NT2/D1 (cell line): ENCODE data around the gene ZNF790.
"Not testable (repeated sequence)": the region's sequence is repeated elsewhere in the genome, so short reads cannot be mapped to it uniquely, and the experiment has no call there.

Experiments used
- DNase-seq: peaks from one replicate; pipeline ENCODE4 v3.0.0-alpha.2; 2011; ENCODE audit warnings: low read depth, low spot score
- H3K27me3 ChIP-seq: 2 replicates; pipeline ENCODE4 v1.6.0; 2011; ENCODE audit warnings: mild to moderate bottlenecking; ENCODE audit not compliant: insufficient read length, insufficient read depth
- H3K36me3 ChIP-seq: 2 replicates; pipeline ENCODE4 v1.6.1; 2011; ENCODE audit warnings: mild to moderate bottlenecking, low read length, mixed read lengths; ENCODE audit not compliant: insufficient read depth, insufficient read length
- H3K4me1 ChIP-seq: 2 replicates; pipeline ENCODE4 v1.5.1; 2011; ENCODE audit not compliant: insufficient read depth, insufficient read length
- H3K4me3 ChIP-seq: 2 replicates; pipeline ENCODE4 v1.5.1; 2011; ENCODE audit warnings: low read depth; ENCODE audit not compliant: insufficient read length
- H3K9ac ChIP-seq: 2 replicates; pipeline ENCODE4 v1.6.0; 2011; ENCODE audit warnings: low read depth; ENCODE audit not compliant: insufficient read length
- H3K9me3 ChIP-seq: 2 replicates; pipeline ENCODE4 v1.5.1; 2011; ENCODE audit warnings: mild to moderate bottlenecking, low read length; ENCODE audit not compliant: insufficient read depth
- SUZ12 ChIP-seq: IDR thresholded peaks from 2 replicates; pipeline ENCODE4 v1.6.1; 2011; ENCODE audit not compliant: insufficient read length, insufficient read depth; ENCODE audit errors: extremely low read depth
- YY1 ChIP-seq: IDR thresholded peaks from 2 replicates; pipeline ENCODE4 v1.6.1; 2011; ENCODE audit not compliant: insufficient read length, insufficient read depth
- ZNF274 ChIP-seq: IDR thresholded peaks from 2 replicates; pipeline ENCODE4 v1.6.1; 2011; ENCODE audit warnings: mild to moderate bottlenecking, low read depth, low read length

The ZNF790 gene

GRCh38 chr19:36797786-36798108 lies 40.4 kb downstream of the ZNF790 start:
- peak overlapping the region; percentile 95 for H3K9ac ChIP-seq

DNA sequence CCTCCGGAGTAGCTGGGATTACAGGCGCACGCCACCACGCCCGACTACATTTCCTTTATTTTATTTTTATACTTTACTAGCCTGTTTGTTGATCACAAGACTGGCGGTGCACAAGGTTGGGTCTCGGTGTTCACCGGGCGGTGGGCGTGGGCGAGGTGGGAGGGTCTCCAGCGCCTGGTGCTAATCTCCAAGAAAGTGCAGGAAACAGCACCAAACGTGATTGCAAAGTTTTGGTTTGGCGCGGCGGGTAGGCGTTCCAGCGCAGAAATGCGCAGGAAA lies 41.5 kb downstream of the ZNF790 start:
- Histone ChIP-seq H3K27me3 (no peaks in the 10 kb centered on the region), H3K4me3 (peak overlapping the region; percentile 96), H3K9me3 (0 out of 2 replicates have a peak, but pooled peaks cover 8% of the 10 kb centered on the region), H3K36me3 (peaks cover 28% of the 10 kb centered on the region), H3K9ac (peak overlapping the region; percentile 79), H3K4me1 (no peaks in the 10 kb centered on the region)
- no peak for TF ChIP-seq ZNF274
- TF ChIP-seq SUZ12: no peak
- TF ChIP-seq YY1: no peak
- no peak for DNase-seq

More at GRCh38 chr19:36797786-36798108, 40.4 kb downstream of the ZNF790 start:
- Histone ChIP-seq H3K4me3 (peak overlapping the region; percentile 96), H3K9me3 (0 out of 2 replicates have a peak, but pooled peaks cover 8% of the 10 kb centered on the region), H3K36me3 (peaks cover 32% of the 10 kb centered on the region), H3K4me1 (no peaks in the 10 kb centered on the region), H3K27me3 (no peaks in the 10 kb centered on the region)
- no peak for TF ChIP-seq SUZ12
- no peak for TF ChIP-seq ZNF274
- TF ChIP-seq YY1: no peak
- DNase-seq: no peak

- not testable (repeated sequence) for H3K9ac ChIP-seq, H3K4me1 ChIP-seq, DNase-seq, H3K9me3 ChIP-seq, H3K27me3 ChIP-seq, H3K36me3 ChIP-seq
- peak overlapping the region; percentile 47 for H3K4me3 ChIP-seq
Observed at GRCh38 chr19:36791420-36792141, 46.6 kb downstream of the ZNF790 start.

- Histone ChIP-seq H3K36me3 (peaks cover 25% of the 10 kb centered on the region), H3K9ac (peak overlapping the region; percentile 76), H3K9me3 (no peaks in the 10 kb centered on the region), H3K4me3 (peak overlapping the region; percentile 51), H3K4me1 (peaks cover 2% of the 10 kb centered on the region), H3K27me3 (no peaks in the 10 kb centered on the region)
- no peak for DNase-seq
- TF ChIP-seq YY1: peak; percentile 31
- TF ChIP-seq ZNF274: no peak
- no peak for TF ChIP-seq SUZ12
Observed at GRCh38 chr19:36775768-36776167, 62.4 kb downstream of the ZNF790 start.

- Histone ChIP-seq H3K36me3 (peaks cover 28% of the 10 kb centered on the region), H3K4me3 (peak overlapping the region; percentile 100), H3K4me1 (peaks cover 2% of the 10 kb centered on the region), H3K27me3 (no peaks in the 10 kb centered on the region), H3K9ac (peak overlapping the region; percentile 100), H3K9me3 (no peaks in the 10 kb centered on the region)
- no peak for TF ChIP-seq ZNF274
- no peak for TF ChIP-seq YY1
- no peak for TF ChIP-seq SUZ12
- DNase-seq: no peak
Observed at GRCh38 chr19:36773223-36773579, 65.0 kb downstream of the ZNF790 start.

DNA sequence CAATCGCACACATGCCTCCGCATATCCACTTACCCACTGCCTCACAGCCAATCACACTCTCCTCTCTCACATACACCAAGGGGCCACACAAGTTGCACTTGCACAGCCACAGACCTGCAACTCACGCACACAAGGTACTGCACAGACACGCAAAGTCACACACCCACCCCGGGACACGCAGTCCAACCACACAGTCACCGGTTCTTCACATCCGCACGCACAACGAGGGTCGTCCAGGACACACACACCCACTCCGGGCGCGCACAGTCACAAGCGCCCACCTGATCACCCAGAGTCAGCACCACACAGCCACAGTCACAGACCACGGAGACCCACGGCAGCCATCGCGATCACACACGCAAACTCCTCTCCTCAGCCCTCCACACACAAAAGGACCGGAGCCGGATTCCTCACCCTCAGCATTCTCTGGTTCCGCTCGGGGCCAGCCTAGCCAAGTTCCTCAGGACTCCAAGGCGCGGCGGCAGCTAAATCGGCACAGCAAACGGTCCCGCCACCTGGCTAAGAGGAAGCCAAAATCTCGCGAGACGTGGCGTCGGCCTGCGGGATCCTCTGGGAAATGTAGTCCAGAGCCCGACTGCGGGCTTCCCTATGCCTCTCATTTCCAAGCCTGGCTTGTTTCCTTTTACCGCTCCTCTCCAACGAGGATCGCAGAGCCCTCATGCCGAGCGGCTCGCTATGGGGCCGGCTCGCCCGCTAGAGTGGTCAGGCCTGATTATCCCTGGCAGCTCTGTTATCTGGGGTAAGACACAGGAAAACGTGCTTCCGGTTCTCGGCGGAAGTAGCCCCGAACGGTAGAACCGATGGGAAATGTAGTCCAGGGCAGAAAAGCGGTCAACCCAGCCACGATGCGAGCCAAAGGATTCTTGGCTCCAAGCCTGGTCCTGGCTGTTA lies 65.6 kb downstream of the ZNF790 start, which contains the start of gene ZNF850:
ZNF850 (minus strand) TSS at position 497 of the 912 bp plus-strand sequence. CDS start 10,201 bp downstream, outside the sequence.
- TF ChIP-seq YY1: no peak
- Histone ChIP-seq H3K4me3 (peak within 1 kb of the TSS; percentile 100), H3K9ac (peak within 1 kb of the TSS; percentile 100), H3K4me1 (peaks cover 2% of the 10 kb centered on the region), H3K9me3 (no peaks in the 10 kb centered on the region), H3K27me3 (no peaks in the 10 kb centered on the region), H3K36me3 (peaks cover 31% of the 10 kb centered on the region)
- DNase-seq: peak; percentile 78
